IMR-90 (cell line): ENCODE results near the gene EAF1. TPM values are rescaled to one million over a fixed set of nuclear protein-coding genes. Genes with fewer than 3 reads are reported as not detected.
A peak's percentile ranks its signal among the peaks of the same experiment; 100 is the strongest.

Experiments used
- ATAC-seq: fragments of 200-7000 bp; cut with Tn5 transposase; 2 replicates; pipeline ENCODE4 v1.9.1; 2020; ENCODE audit warnings: low read depth, mild to moderate bottlenecking, moderate library complexity
- BruUV-seq: library from RNA; stranded (reverse); fragments of 400-500 nt; replicated peaks from 2 replicates; lab custom pipeline; 2021; lab: Mats Ljungman, UMichigan
- CTCF ChIA-PET: fragments of 300-600 bp; formaldehyde crosslinking; extraction: SDS; loops from one replicate; lab custom pipeline; 2021; ENCODE audit warnings: antibody characterized with exemption; lab: Yijun Ruan, JAX
- POLR2A ChIA-PET: fragments of 300-600 bp; sonication (Branson Sonifier 250); formaldehyde crosslinking; loops from one replicate; lab custom pipeline; 2022; ENCODE audit warnings: antibody characterized with exemption; ENCODE audit not compliant: unreplicated experiment; lab: Charles Lee
- DNase-seq: peaks from one replicate; pipeline ENCODE4 v3.0.0; 2013
- H2AFZ ChIP-seq: replicated peaks from 2 replicates; pipeline ENCODE3; 2013; ENCODE audit warnings: low read length, mild to moderate bottlenecking; ENCODE audit not compliant: poor library complexity
- H2AK5ac ChIP-seq: 2 replicates; pipeline ENCODE4 v1.6.1; 2013; ENCODE audit warnings: low read depth, low read length, inconsistent platforms
- H2AK9ac ChIP-seq: replicated peaks from 2 replicates; pipeline ENCODE3; 2013; ENCODE audit warnings: mild to moderate bottlenecking, low read depth, low read length, moderate library complexity; ENCODE audit not compliant: poor library complexity
- H2BK120ac ChIP-seq: 2 replicates; pipeline ENCODE4 v1.6.1; 2013; ENCODE audit warnings: low read depth, low read length, inconsistent platforms
- H2BK15ac ChIP-seq: 3 replicates; pipeline ENCODE4 v1.6.1; 2013; ENCODE audit warnings: low read depth, low read length, inconsistent platforms
- H2BK20ac ChIP-seq: 2 replicates; pipeline ENCODE4 v1.6.1; 2013; ENCODE audit warnings: low read depth, mild to moderate bottlenecking, inconsistent platforms, low read length, moderate library complexity
- H2BK5ac ChIP-seq: 2 replicates; pipeline ENCODE4 v1.6.1; 2013; ENCODE audit warnings: mild to moderate bottlenecking, low read depth, low read length, inconsistent platforms; ENCODE audit not compliant: poor library complexity, severe bottlenecking
- H3K14ac ChIP-seq: replicated peaks from 2 replicates; pipeline ENCODE4 v1.6.1; 2013; ENCODE audit warnings: low read depth, low read length, inconsistent platforms
- H3K18ac ChIP-seq: 2 replicates; pipeline ENCODE4 v1.6.1; 2013; ENCODE audit warnings: low read depth, low read length, control low read depth
- H3K23ac ChIP-seq: 2 replicates; pipeline ENCODE4 v1.6.1; 2013; ENCODE audit warnings: low read depth, low read length, inconsistent platforms
- H3K27ac ChIP-seq: 2 replicates; pipeline ENCODE4 v1.5.1; 2013; ENCODE audit warnings: mild to moderate bottlenecking, control low read depth, low read length; ENCODE audit not compliant: insufficient read depth
- H3K27me3 ChIP-seq: 2 replicates; pipeline ENCODE4 v1.6.1; 2013; ENCODE audit warnings: low read length; ENCODE audit not compliant: control insufficient read depth, insufficient read depth
- H3K36me3 ChIP-seq: 2 replicates; pipeline ENCODE4 v1.6.1; 2013; ENCODE audit warnings: low read length, mixed read lengths; ENCODE audit not compliant: control insufficient read depth, insufficient read depth
- H3K4ac ChIP-seq: 2 replicates; pipeline ENCODE4 v1.6.1; 2013; ENCODE audit warnings: low read depth, low read length, inconsistent platforms
- H3K4me1 ChIP-seq: 2 replicates; pipeline ENCODE4 v1.6.1; 2013; ENCODE audit warnings: low read length, mixed read lengths; ENCODE audit not compliant: control insufficient read depth, insufficient read depth
- H3K4me2 ChIP-seq: 2 replicates; pipeline ENCODE4 v1.6.1; 2013; ENCODE audit warnings: low read depth, mild to moderate bottlenecking, control low read depth, low read length, moderate library complexity
- H3K4me3 ChIP-seq: 2 replicates; pipeline ENCODE4 v1.5.1; 2013; ENCODE audit warnings: low read depth, mild to moderate bottlenecking, control low read depth, low read length, moderate library complexity; ENCODE audit not compliant: insufficient read depth
- H3K56ac ChIP-seq: 2 replicates; pipeline ENCODE4 v1.6.1; 2013; ENCODE audit warnings: low read length, inconsistent platforms; ENCODE audit not compliant: insufficient read depth; ENCODE audit errors: extremely low read depth
- H3K79me1 ChIP-seq, 2 experiments: 2 replicates each; pipeline ENCODE4 v1.6.1; 2013; ENCODE audit warnings: low read length in 2 of 2, inconsistent platforms in 1 of 2, low read depth in 1 of 2
- H3K9ac ChIP-seq: 2 replicates; pipeline ENCODE4 v1.6.1; 2013; ENCODE audit warnings: low read depth, low read length, control low read depth
- H3K9me1 ChIP-seq: 2 replicates; pipeline ENCODE4 v1.6.1; 2013; ENCODE audit warnings: low read length, inconsistent platforms; ENCODE audit not compliant: insufficient read depth
- H3K9me3 ChIP-seq: 2 replicates; pipeline ENCODE4 v1.6.1; 2013; ENCODE audit warnings: low read length; ENCODE audit not compliant: control insufficient read depth, insufficient read depth
- H4K20me1 ChIP-seq: 2 replicates; pipeline ENCODE4 v1.6.1; 2013; ENCODE audit warnings: low read length, inconsistent platforms; ENCODE audit not compliant: insufficient read depth
- H4K5ac ChIP-seq: 2 replicates; pipeline ENCODE4 v1.6.1; 2013; ENCODE audit warnings: mild to moderate bottlenecking, low read depth, low read length, control low read depth
- H4K8ac ChIP-seq, 2 experiments: 2 replicates each; pipeline ENCODE4 v1.6.1; 2013; ENCODE audit warnings: low read depth in 2 of 2, low read length in 2 of 2, control low read depth in 1 of 2, inconsistent platforms in 1 of 2
- H4K91ac ChIP-seq: 2 replicates; pipeline ENCODE4 v1.6.1; 2013; ENCODE audit warnings: low read depth, low read length, inconsistent platforms; ENCODE audit not compliant: insufficient read depth
- BHLHE40 ChIP-seq: fragments of 150-350 bp; IDR thresholded peaks from 2 replicates; pipeline ENCODE4 v1.6.1; 2016; ENCODE audit warnings: mild to moderate bottlenecking, low read depth, low read length
- CEBPB ChIP-seq: IDR thresholded peaks from 2 replicates; pipeline ENCODE4 v1.6.1; 2012; ENCODE audit warnings: low read depth, low read length, improper control_type of control experiment
- CHD1 ChIP-seq: IDR thresholded peaks from 2 replicates; pipeline ENCODE4 v1.6.1; 2012; ENCODE audit warnings: low read depth, low read length, improper control_type of control experiment
- CTCF ChIP-seq: conservative IDR thresholded peaks from 2 replicates; pipeline ENCODE4 v1.5.1; 2012; ENCODE audit warnings: mild to moderate bottlenecking, low read depth, low read length, improper control_type of control experiment
- ELK1 ChIP-seq: fragments of 150-350 bp; IDR thresholded peaks from 2 replicates; pipeline ENCODE4 v1.6.1; 2016; ENCODE audit warnings: low read depth, mild to moderate bottlenecking, low read length, moderate library complexity, borderline replicate concordance
- FOS ChIP-seq: fragments of 150-350 bp; IDR thresholded peaks from 2 replicates; pipeline ENCODE4 v1.6.1; 2016; ENCODE audit warnings: low read depth, low read length
- MAFK ChIP-seq: IDR thresholded peaks from 2 replicates; pipeline ENCODE4 v1.6.1; 2012; ENCODE audit warnings: low read depth, low read length, improper control_type of control experiment
- MAZ ChIP-seq: IDR thresholded peaks from 2 replicates; pipeline ENCODE4 v1.6.1; 2012; ENCODE audit warnings: low read depth, mild to moderate bottlenecking, low read length, improper control_type of control experiment, moderate library complexity, borderline replicate concordance
- MXI1 ChIP-seq: IDR thresholded peaks from 2 replicates; pipeline ENCODE4 v1.6.1; 2012; ENCODE audit warnings: low read depth, mild to moderate bottlenecking, low read length, moderate library complexity, borderline replicate concordance
- NFE2L2 ChIP-seq: fragments of 150-350 bp; IDR thresholded peaks from 2 replicates; pipeline ENCODE4 v1.6.1; 2016; ENCODE audit warnings: low read depth, mild to moderate bottlenecking, low read length
- POLR2A ChIP-seq: IDR thresholded peaks from 2 replicates; pipeline ENCODE4 v1.6.1; 2012; ENCODE audit warnings: mild to moderate bottlenecking, low read depth, low read length
- RAD21 ChIP-seq: IDR thresholded peaks from 2 replicates; pipeline ENCODE4 v1.6.1; 2012; ENCODE audit warnings: low read length, improper control_type of control experiment
- RCOR1 ChIP-seq: IDR thresholded peaks from 2 replicates; pipeline ENCODE4 v1.6.1; 2012; ENCODE audit warnings: mild to moderate bottlenecking, low read length, improper control_type of control experiment; ENCODE audit not compliant: insufficient replicate concordance
- RFX5 ChIP-seq: IDR thresholded peaks from 2 replicates; pipeline ENCODE4 v1.8.0; 2012; ENCODE audit warnings: low read depth, mild to moderate bottlenecking, low read length, moderate library complexity
- SMC3 ChIP-seq: fragments of 150-350 bp; IDR thresholded peaks from 2 replicates; pipeline ENCODE4 v1.6.1; 2016; ENCODE audit warnings: low read depth, mild to moderate bottlenecking, antibody characterized with exemption, low read length, moderate library complexity
- USF2 ChIP-seq: fragments of 150-350 bp; IDR thresholded peaks from 2 replicates; pipeline ENCODE4 v1.6.1; 2017; ENCODE audit warnings: mild to moderate bottlenecking, antibody characterized with exemption, low read length, low read depth
- WGBS, 2 experiments: methylation state at CpG; one replicate each; pipeline versions ENCODE4 v1.1.5 to v1.1.7; 2013; ENCODE audit warnings: missing lambda C conversion rate in 2 of 2; ENCODE audit not compliant: insufficient read length in 1 of 2; ENCODE audit errors: extremely low coverage in 2 of 2; 5-methylcytosine and 5-hydroxymethylcytosine counted together
- dilution Hi-C: fragments of 300-500 bp; cut with HindIII; formaldehyde crosslinking; loops from one replicate; pipeline ENCODE4 v1.14.3; 2018; ENCODE audit warnings: low sequenced_read_pairs; ENCODE audit not compliant: unreplicated experiment
- in situ Hi-C: fragments of 300-500 bp; cut with MboI; formaldehyde crosslinking; loops from 3 replicates; pipeline ENCODE4 v1.14.3; 2019; ENCODE audit warnings: low sequenced_read_pairs, inconsistent platforms, mixed read lengths
- intact Hi-C: fragments of 100-400 bp; cut with micrococcal nuclease; formaldehyde crosslinking; loops from 2 replicates; pipeline ENCODE4 v1.10.0; 2022
- polyA plus RNA-seq, 3 experiments: library from polyadenylated mRNA; depleted of rRNA; stranded (reverse); fragments of >200 nt; gene quantifications; 2 replicates each; pipeline ENCODE4 v1.2.3, GENCODE V29; 2012; ENCODE audit warnings: low replicate concordance in 1 of 3
- total RNA-seq: library from RNA; depleted of rRNA; stranded (reverse); fragments of >200 nt; gene quantifications from 2 replicates; pipeline ENCODE4 v1.2.3, GENCODE V29; 2012

The EAF1 gene
- total and polyA plus RNA-seq, 2 of the 4 experiments (the other 2 are of a cell fraction) = 7.0 to 21.3 TPM

- WGBS, 2 experiments = no CpG with 5 or more reads among the region's 3 CpGs
- TF ChIP-seq CHD1 (no peak), MAFK (no peak), BHLHE40 (no peak), USF2 (no peak), RCOR1 (no peak), RAD21 (no peak), ELK1 (no peak), MAZ (no peak), FOS (no peak), CEBPB (no peak), CTCF (no peak), POLR2A (no peak), NFE2L2 (no peak), RFX5 (no peak), MXI1 (no peak), SMC3 (no peak)
- H4K91ac ChIP-seq = no peak overlapping the region
- peak overlapping the region; percentile 70 for H2AK9ac ChIP-seq
- no peak overlapping the region for H3K4me2 ChIP-seq
- H4K8ac ChIP-seq = no peak overlapping the region
- no peak overlapping the region for H3K4ac ChIP-seq
- H2BK5ac ChIP-seq = no peak overlapping the region
- no peak overlapping the region for H3K27ac ChIP-seq
- H4K20me1 ChIP-seq = no peaks in the 10 kb centered on the region
- H2AFZ ChIP-seq = no peak overlapping the region
- H3K79me1 ChIP-seq = no peaks in the 10 kb centered on the region
- H3K9me3 ChIP-seq = no peaks in the 10 kb centered on the region
- H2AK5ac ChIP-seq = no peak overlapping the region
- dilution Hi-C loops = no loop called here
- intact Hi-C loops = no loop called here
- ChIA-PET CTCF (no interaction called here), POLR2A (no interaction called here)
- H3K18ac ChIP-seq = no peak overlapping the region
- peaks cover 3% of the 10 kb centered on the region; the same call in 1 of the 2 replicates for H3K9me1 ChIP-seq
- H3K36me3 ChIP-seq = no peaks in the 10 kb centered on the region
- no peak overlapping the region for H3K4me3 ChIP-seq
- H4K5ac ChIP-seq = no peak overlapping the region
- no TSS peak for BruUV-seq
- no peak overlapping the region for H3K9ac ChIP-seq
- ATAC-seq (no peak), DNase-seq (no peak)
- no peak overlapping the region for H3K14ac ChIP-seq
- no peak overlapping the region for H2BK20ac ChIP-seq
- H2BK120ac ChIP-seq = no peak overlapping the region
- no peak overlapping the region for H3K56ac ChIP-seq
- no peak overlapping the region for H3K23ac ChIP-seq
- H3K27me3 ChIP-seq = no peaks in the 10 kb centered on the region; the same call in 1 of the 2 replicates
- H2BK15ac ChIP-seq = no peak overlapping the region
- in situ Hi-C loops = no loop called here
- no peaks in the 10 kb centered on the region for H3K4me1 ChIP-seq
These were observed 22.3 kb downstream of the EAF1 start for GRCh38 chr3:15449489-15450224.
